ENCODE results near the gene RHOXF1.
"Not testable (repeated sequence)": the region's sequence is repeated elsewhere in the genome, so short reads cannot be mapped to it uniquely, and the experiment has no call there.

Gene RHOXF1

DNA sequence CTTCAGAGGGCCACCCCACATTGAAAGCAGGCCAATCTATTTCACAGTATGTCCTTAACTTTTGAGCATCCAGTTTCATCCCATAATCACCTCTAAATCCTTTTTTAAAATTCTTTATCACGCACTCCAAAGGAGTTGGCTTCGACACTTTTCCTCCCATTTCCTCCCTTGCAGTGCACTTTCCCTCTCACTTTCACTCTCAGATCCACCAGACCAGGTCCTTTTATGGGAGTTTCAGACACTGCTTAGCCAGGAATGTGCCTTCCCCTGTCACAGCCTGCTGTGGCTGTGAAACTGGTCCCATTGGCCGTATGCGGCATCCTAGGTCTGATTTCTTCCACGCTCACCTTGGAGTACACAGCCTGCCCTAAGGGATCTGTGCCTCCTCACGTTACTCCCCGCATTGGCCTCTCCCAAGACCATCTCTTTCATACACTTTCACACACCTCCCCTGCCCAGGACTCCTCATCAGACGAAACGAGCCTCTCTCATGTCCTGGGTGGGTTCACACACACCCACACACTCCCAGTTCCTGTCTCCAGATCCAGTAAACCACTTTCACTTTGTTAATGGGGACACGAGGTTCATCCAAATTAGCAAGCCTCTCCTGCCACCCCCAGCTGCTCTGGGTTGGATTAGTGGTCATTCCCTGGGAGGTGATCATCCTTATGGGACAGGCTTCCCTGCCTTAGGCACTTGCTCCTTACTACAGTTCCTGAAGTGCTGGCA, 28.3 kb downstream of the RHOXF1 start:
- no peak for DNase-seq (ENCODE audit: extremely low read depth in 1 of 2, low read depth in 1 of 2)

DNA sequence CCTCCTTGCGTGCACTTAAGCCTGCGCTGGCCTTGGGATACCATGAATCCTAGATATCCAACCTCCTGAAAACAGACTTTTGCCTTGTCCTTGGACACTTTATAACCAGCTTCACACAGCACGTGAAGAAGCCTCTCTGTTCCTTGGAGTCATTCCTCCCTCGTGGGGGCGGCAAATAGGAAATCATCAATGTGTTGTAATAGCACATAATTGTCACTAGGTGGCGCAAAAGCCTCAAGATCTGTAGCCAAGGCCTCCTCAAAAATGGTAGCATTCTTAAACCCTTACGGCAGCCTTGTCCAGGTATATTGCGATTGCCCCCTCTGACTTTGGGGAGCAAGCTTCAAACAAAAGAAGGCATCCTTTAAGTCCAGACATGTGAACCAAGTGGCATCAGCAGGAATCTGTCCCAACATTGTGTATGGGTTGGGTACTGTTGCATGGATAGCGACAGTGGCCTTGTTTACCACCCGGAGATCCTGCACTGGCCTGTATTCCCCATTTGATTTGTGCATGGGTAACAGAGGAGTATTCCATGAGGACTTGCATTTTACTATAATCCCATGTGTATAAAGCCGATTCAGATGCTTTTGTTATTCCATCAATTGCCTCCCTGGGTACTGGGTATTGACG, 30.0 kb downstream of the RHOXF1 start:
- DNase-seq (ENCODE audit: extremely low read depth in 1 of 2, low read depth in 1 of 2) = not testable (repeated sequence)

DNA sequence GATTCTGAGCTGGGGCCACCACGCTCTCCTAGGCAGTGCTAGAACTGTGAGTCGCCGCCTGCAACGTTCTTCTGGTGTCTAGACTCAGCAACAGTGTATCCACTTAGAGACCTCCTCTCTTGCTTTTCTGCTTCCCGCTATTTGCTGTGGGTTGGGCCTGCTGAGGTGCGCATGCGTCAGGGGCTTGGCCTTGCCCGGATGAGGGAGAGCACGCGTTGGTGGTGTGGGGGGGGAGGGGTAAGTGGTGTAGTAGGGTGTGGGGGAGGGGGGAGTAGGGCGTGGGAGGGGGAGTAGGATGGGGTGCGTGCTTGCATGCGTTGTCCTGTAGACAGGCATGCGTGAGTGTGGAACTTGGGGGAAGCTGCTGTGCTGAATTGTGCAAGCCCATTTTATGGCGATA, 38.1 kb downstream of the RHOXF1 start, which contains the start of gene RHOXF2B:
Gene RHOXF2B (minus strand): TSS at position 101 of the 400 bp plus-strand sequence. CDS start 138 bp downstream, outside the sequence.
- not testable (repeated sequence) for DNase-seq (ENCODE audit: extremely low read depth in 1 of 2, low read depth in 1 of 2)

DNA sequence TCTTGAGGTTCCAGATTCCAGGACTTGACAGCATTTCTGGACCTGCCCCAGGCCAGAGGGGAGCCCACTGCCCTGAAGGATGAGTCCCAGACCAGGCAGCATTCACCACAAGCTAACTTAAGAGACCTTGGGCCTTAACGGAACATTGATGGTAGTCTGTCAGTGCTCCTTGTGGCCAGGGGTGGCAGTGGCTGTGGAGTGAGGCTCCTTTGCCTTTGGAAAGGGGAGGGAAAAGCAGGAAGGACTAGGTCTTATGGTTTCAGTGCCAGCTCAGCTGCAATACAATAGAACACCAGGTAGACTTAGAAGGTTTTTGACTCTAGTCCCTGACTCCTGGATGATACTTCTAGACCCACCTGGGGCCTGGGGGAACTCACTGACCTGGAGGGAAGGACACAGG, 49.5 kb downstream of the RHOXF1 start:
- not testable (repeated sequence) for DNase-seq (ENCODE audit: extremely low read depth in 1 of 2, low read depth in 1 of 2)
